Brain microvascular endothelial cell (primary cell): ENCODE measurements around the gene DLG2.

ENCODE experiments used
- DNase-seq: peaks from one replicate; pipeline ENCODE4 v3.0.0-alpha.2; 2020
- H3K27ac ChIP-seq: fragments of 250-450 bp; sonication (Bioruptor Pico); 2 replicates; pipeline ENCODE4 v1.5.1; 2020; ENCODE audit warnings: mild to moderate bottlenecking, moderate library complexity
- H3K27me3 ChIP-seq: fragments of 250-450 bp; sonication (Bioruptor Pico); replicated peaks from 2 replicates; pipeline ENCODE4 v1.5.1; 2020; ENCODE audit warnings: mild to moderate bottlenecking
- H3K36me3 ChIP-seq: fragments of 250-450 bp; sonication (Bioruptor Pico); replicated peaks from 2 replicates; pipeline ENCODE4 v1.5.1; 2020; ENCODE audit warnings: mild to moderate bottlenecking
- H3K4me3 ChIP-seq: 2 replicates; pipeline ENCODE4 v1.5.1; 2011; ENCODE audit warnings: low read depth, mild to moderate bottlenecking, control low read depth, low read length, moderate library complexity
- CTCF ChIP-seq: IDR thresholded peaks from 2 replicates; pipeline ENCODE4 v1.5.1; 2011; ENCODE audit warnings: low read depth, mild to moderate bottlenecking, moderate library complexity, low read length, control low read depth, inconsistent platforms; ENCODE audit errors: missing control alignments
- in situ Hi-C: cut with HindIII; loops from 2 replicates; pipeline ENCODE4 v1.10.0; 2017; ENCODE audit warnings: low sequenced_read_pairs, low pct_ligation_motif_present

Gene DLG2

DNA sequence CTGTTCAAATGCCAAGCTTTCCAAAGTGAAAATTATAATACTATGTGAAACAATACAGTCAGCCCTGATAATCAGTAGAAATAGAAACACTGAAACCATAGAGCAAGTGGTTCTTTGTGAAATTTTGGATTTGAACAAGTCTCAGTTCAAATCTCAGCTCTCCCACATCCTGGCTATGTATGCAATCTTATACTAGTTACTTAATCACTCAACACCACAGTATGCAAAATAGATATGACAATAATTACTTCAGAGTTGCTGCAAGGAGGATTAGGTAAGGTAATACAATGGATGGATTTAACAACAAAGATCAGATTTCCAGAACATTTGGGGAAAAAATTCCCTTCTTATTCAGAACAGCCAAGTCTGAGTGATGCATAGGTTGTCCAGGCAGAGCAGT, 1489.2 kb downstream of the DLG2 start:
- H3K27ac ChIP-seq = no peak overlapping the region
- TF ChIP-seq CTCF = no peak
- no peaks in the 10 kb centered on the region for H3K27me3 ChIP-seq
- no peaks in the 10 kb centered on the region for H3K36me3 ChIP-seq
- in situ Hi-C loops = no loop called here
- H3K4me3 ChIP-seq = no peak overlapping the region
- no peak for DNase-seq

DNA sequence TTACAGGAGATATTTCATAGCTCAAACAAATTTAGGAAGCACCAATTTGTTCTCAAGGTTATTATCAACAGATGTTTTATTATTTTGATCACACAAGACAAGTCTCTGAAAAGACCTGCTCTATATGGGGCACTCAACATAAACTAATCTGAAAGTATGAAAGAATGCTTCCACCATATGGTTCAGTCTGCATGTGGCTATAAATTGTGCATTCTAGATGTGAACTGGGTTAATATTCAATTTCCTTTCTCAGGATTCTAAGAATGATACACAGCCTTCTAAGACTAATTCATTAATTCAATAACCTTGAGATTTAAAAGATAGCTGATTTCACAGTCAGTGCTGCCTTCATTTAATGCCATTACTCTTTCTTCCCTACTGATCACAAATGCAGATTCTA, 1489.6 kb downstream of the DLG2 start:
- Histone ChIP-seq H3K4me3 (no peak overlapping the region), H3K36me3 (no peaks in the 10 kb centered on the region), H3K27me3 (no peaks in the 10 kb centered on the region), H3K27ac (no peak overlapping the region)
- no peak for DNase-seq
- in situ Hi-C loops = no loop called here
- no peak for TF ChIP-seq CTCF

- Histone ChIP-seq H3K36me3 (no peaks in the 10 kb centered on the region), H3K27me3 (no peaks in the 10 kb centered on the region), H3K4me3 (no peak overlapping the region), H3K27ac (no peak overlapping the region)
- DNase-seq = no peak
- in situ Hi-C loops = no loop called here
- no peak for TF ChIP-seq CTCF
Observed at GRCh38 chr11:84136926-84137325, 1490.2 kb downstream of the DLG2 start.

- Histone ChIP-seq H3K27ac (no peak overlapping the region), H3K4me3 (no peak overlapping the region), H3K36me3 (no peaks in the 10 kb centered on the region), H3K27me3 (no peaks in the 10 kb centered on the region)
- DNase-seq = no peak
- in situ Hi-C loops = no loop called here
- no peak for TF ChIP-seq CTCF
Observed at GRCh38 chr11:84130646-84131427, 1496.3 kb downstream of the DLG2 start.

GRCh38 chr11:84129961-84130576, 1497.1 kb downstream of the DLG2 start:
- Histone ChIP-seq H3K4me3 (no peak overlapping the region), H3K27me3 (no peaks in the 10 kb centered on the region), H3K36me3 (no peaks in the 10 kb centered on the region), H3K27ac (no peak overlapping the region)
- in situ Hi-C loops = no loop called here
- DNase-seq = no peak
- TF ChIP-seq CTCF = no peak
